ENCODE data around the gene SAXO1. TPM values are rescaled to one million over a fixed set of nuclear protein-coding genes. Genes with fewer than 3 reads are reported as not detected.
A peak's percentile ranks its signal among the peaks of the same experiment; 100 is the strongest.

Gene SAXO1
- total and polyA plus RNA-seq, 2 donors from 2014 or later, result 0.35 TPM; not detected in 1

GRCh38 chr9:18976221-18976708 lies 56.7 kb downstream of the SAXO1 start:
- intact Hi-C loops (cut with DNase I), result no loop called here
- Histone ChIP-seq H3K9me3 (ENCODE audit: control insufficient read depth in 2 of 3, insufficient read depth in 1 of 3, low read length in 3 of 3) (no peaks in the 10 kb centered on the region), H3K9ac (ENCODE audit: low read length in 3 of 3) (no peak overlapping the region), H3K27me3 (ENCODE audit: control insufficient read depth, insufficient read depth, low read length) (no peaks in the 10 kb centered on the region), H3K27ac (ENCODE audit: low read depth in 2 of 2, low read length in 2 of 2) (no peak overlapping the region), H3K4me1 (ENCODE audit: control insufficient read depth in 2 of 3, insufficient read depth in 2 of 3, low read depth in 1 of 3, low read length in 3 of 3) (peaks cover 6 to 23% (median 10%) of the 10 kb centered on the region in 3 donors), H3K4me3 (ENCODE audit: low read length in 3 of 3) (peak overlapping the region; percentile 28 to 40 (median 32)), H3K36me3 (ENCODE audit: control insufficient read depth in 2 of 3, insufficient read depth in 3 of 3, low read length in 3 of 3) (no peaks in the 10 kb centered on the region)
- no peak for DNase-seq
- TF ChIP-seq CTCF (IDR thresholded peaks at IDR 0.05; ENCODE audit: borderline replicate concordance, extremely low read depth, insufficient read depth), result no peak
- no peak for FAIRE-seq

- Histone ChIP-seq H3K27me3 (ENCODE audit: control insufficient read depth, insufficient read depth, low read length) (no peaks in the 10 kb centered on the region), H3K4me1 (ENCODE audit: control insufficient read depth in 2 of 3, insufficient read depth in 2 of 3, low read depth in 1 of 3, low read length in 3 of 3) (peaks cover 3 to 10% (median 8%) of the 10 kb centered on the region in 3 donors), H3K4me3 (ENCODE audit: low read length in 3 of 3) (no peak overlapping the region), H3K36me3 (ENCODE audit: control insufficient read depth in 2 of 3, insufficient read depth in 3 of 3, low read length in 3 of 3) (no peaks in the 10 kb centered on the region), H3K9me3 (ENCODE audit: control insufficient read depth in 2 of 3, insufficient read depth in 1 of 3, low read length in 3 of 3) (no peaks in the 10 kb centered on the region), H3K9ac (ENCODE audit: low read length in 3 of 3) (no peak overlapping the region), H3K27ac (ENCODE audit: low read depth in 2 of 2, low read length in 2 of 2) (no peak overlapping the region)
- intact Hi-C loops (cut with DNase I), result no loop called here
- DNase-seq, result no peak
- FAIRE-seq, result no peak
- TF ChIP-seq CTCF (IDR thresholded peaks at IDR 0.05; ENCODE audit: borderline replicate concordance, extremely low read depth, insufficient read depth), result no peak
Observed at GRCh38 chr9:18973348-18973747, 59.7 kb downstream of the SAXO1 start.

- no peak overlapping the region for H3K9ac ChIP-seq (ENCODE audit: low read length in 3 of 3)
- no peak for FAIRE-seq
Observed at GRCh38 chr9:18972675-18973074, 60.3 kb downstream of the SAXO1 start.

More at GRCh38 chr9:18972675-18973074, 60.3 kb downstream of the SAXO1 start:
- no peak for TF ChIP-seq CTCF (IDR thresholded peaks at IDR 0.05; ENCODE audit: borderline replicate concordance, extremely low read depth, insufficient read depth)
- H3K4me3 ChIP-seq (ENCODE audit: low read length in 3 of 3), result no peak overlapping the region
- H3K27ac ChIP-seq (ENCODE audit: low read depth in 2 of 2, low read length in 2 of 2), result no peak overlapping the region
- no peaks in the 10 kb centered on the region for H3K27me3 ChIP-seq (ENCODE audit: control insufficient read depth, insufficient read depth, low read length)
- no peak for DNase-seq
- H3K9me3 ChIP-seq (ENCODE audit: control insufficient read depth in 2 of 3, insufficient read depth in 1 of 3, low read length in 3 of 3), result no peaks in the 10 kb centered on the region
- intact Hi-C loops (cut with DNase I), result no loop called here
- no peaks in the 10 kb centered on the region for H3K36me3 ChIP-seq (ENCODE audit: control insufficient read depth in 2 of 3, insufficient read depth in 3 of 3, low read length in 3 of 3)
- peaks cover 3 to 10% (median 8%) of the 10 kb centered on the region in 3 donors for H3K4me1 ChIP-seq (ENCODE audit: control insufficient read depth in 2 of 3, insufficient read depth in 2 of 3, low read depth in 1 of 3, low read length in 3 of 3)
